IMR-90 (cell line): Measurements from ENCODE around the gene AUTS2. TPM values are rescaled to one million over a fixed set of nuclear protein-coding genes. Genes with fewer than 3 reads are reported as not detected.

Experiments used
- ATAC-seq: fragments of 200-7000 bp; cut with Tn5 transposase; 2 replicates; pipeline ENCODE4 v1.9.1; 2020; ENCODE audit warnings: low read depth, mild to moderate bottlenecking, moderate library complexity
- BruUV-seq: library from RNA; stranded (reverse); fragments of 400-500 nt; replicated peaks from 2 replicates; lab custom pipeline; 2021; lab: Mats Ljungman, UMichigan
- CTCF ChIA-PET: fragments of 300-600 bp; formaldehyde crosslinking; extraction: SDS; loops from one replicate; lab custom pipeline; 2021; ENCODE audit warnings: antibody characterized with exemption; lab: Yijun Ruan, JAX
- POLR2A ChIA-PET: fragments of 300-600 bp; sonication (Branson Sonifier 250); formaldehyde crosslinking; loops from one replicate; lab custom pipeline; 2022; ENCODE audit warnings: antibody characterized with exemption; ENCODE audit not compliant: unreplicated experiment; lab: Charles Lee
- DNase-seq: peaks from one replicate; pipeline ENCODE4 v3.0.0; 2013
- H2AFZ ChIP-seq: replicated peaks from 2 replicates; pipeline ENCODE3; 2013; ENCODE audit warnings: low read length, mild to moderate bottlenecking; ENCODE audit not compliant: poor library complexity
- H2AK5ac ChIP-seq: 2 replicates; pipeline ENCODE4 v1.6.1; 2013; ENCODE audit warnings: low read depth, low read length, inconsistent platforms
- H2AK9ac ChIP-seq: replicated peaks from 2 replicates; pipeline ENCODE3; 2013; ENCODE audit warnings: mild to moderate bottlenecking, low read depth, low read length, moderate library complexity; ENCODE audit not compliant: poor library complexity
- H2BK120ac ChIP-seq: 2 replicates; pipeline ENCODE4 v1.6.1; 2013; ENCODE audit warnings: low read depth, low read length, inconsistent platforms
- H2BK15ac ChIP-seq: 3 replicates; pipeline ENCODE4 v1.6.1; 2013; ENCODE audit warnings: low read depth, low read length, inconsistent platforms
- H2BK20ac ChIP-seq: 2 replicates; pipeline ENCODE4 v1.6.1; 2013; ENCODE audit warnings: low read depth, mild to moderate bottlenecking, inconsistent platforms, low read length, moderate library complexity
- H2BK5ac ChIP-seq: 2 replicates; pipeline ENCODE4 v1.6.1; 2013; ENCODE audit warnings: mild to moderate bottlenecking, low read depth, low read length, inconsistent platforms; ENCODE audit not compliant: poor library complexity, severe bottlenecking
- H3K14ac ChIP-seq: replicated peaks from 2 replicates; pipeline ENCODE4 v1.6.1; 2013; ENCODE audit warnings: low read depth, low read length, inconsistent platforms
- H3K18ac ChIP-seq: 2 replicates; pipeline ENCODE4 v1.6.1; 2013; ENCODE audit warnings: low read depth, low read length, control low read depth
- H3K23ac ChIP-seq: 2 replicates; pipeline ENCODE4 v1.6.1; 2013; ENCODE audit warnings: low read depth, low read length, inconsistent platforms
- H3K27ac ChIP-seq: 2 replicates; pipeline ENCODE4 v1.5.1; 2013; ENCODE audit warnings: mild to moderate bottlenecking, control low read depth, low read length; ENCODE audit not compliant: insufficient read depth
- H3K27me3 ChIP-seq: 2 replicates; pipeline ENCODE4 v1.6.1; 2013; ENCODE audit warnings: low read length; ENCODE audit not compliant: control insufficient read depth, insufficient read depth
- H3K36me3 ChIP-seq: 2 replicates; pipeline ENCODE4 v1.6.1; 2013; ENCODE audit warnings: low read length, mixed read lengths; ENCODE audit not compliant: control insufficient read depth, insufficient read depth
- H3K4ac ChIP-seq: 2 replicates; pipeline ENCODE4 v1.6.1; 2013; ENCODE audit warnings: low read depth, low read length, inconsistent platforms
- H3K4me1 ChIP-seq: 2 replicates; pipeline ENCODE4 v1.6.1; 2013; ENCODE audit warnings: low read length, mixed read lengths; ENCODE audit not compliant: control insufficient read depth, insufficient read depth
- H3K4me2 ChIP-seq: 2 replicates; pipeline ENCODE4 v1.6.1; 2013; ENCODE audit warnings: low read depth, mild to moderate bottlenecking, control low read depth, low read length, moderate library complexity
- H3K4me3 ChIP-seq: 2 replicates; pipeline ENCODE4 v1.5.1; 2013; ENCODE audit warnings: low read depth, mild to moderate bottlenecking, control low read depth, low read length, moderate library complexity; ENCODE audit not compliant: insufficient read depth
- H3K56ac ChIP-seq: 2 replicates; pipeline ENCODE4 v1.6.1; 2013; ENCODE audit warnings: low read length, inconsistent platforms; ENCODE audit not compliant: insufficient read depth; ENCODE audit errors: extremely low read depth
- H3K79me1 ChIP-seq, 2 experiments: 2 replicates each; pipeline ENCODE4 v1.6.1; 2013; ENCODE audit warnings: low read length in 2 of 2, inconsistent platforms in 1 of 2, low read depth in 1 of 2
- H3K9ac ChIP-seq: 2 replicates; pipeline ENCODE4 v1.6.1; 2013; ENCODE audit warnings: low read depth, low read length, control low read depth
- H3K9me1 ChIP-seq: 2 replicates; pipeline ENCODE4 v1.6.1; 2013; ENCODE audit warnings: low read length, inconsistent platforms; ENCODE audit not compliant: insufficient read depth
- H3K9me3 ChIP-seq: 2 replicates; pipeline ENCODE4 v1.6.1; 2013; ENCODE audit warnings: low read length; ENCODE audit not compliant: control insufficient read depth, insufficient read depth
- H4K20me1 ChIP-seq: 2 replicates; pipeline ENCODE4 v1.6.1; 2013; ENCODE audit warnings: low read length, inconsistent platforms; ENCODE audit not compliant: insufficient read depth
- H4K5ac ChIP-seq: 2 replicates; pipeline ENCODE4 v1.6.1; 2013; ENCODE audit warnings: mild to moderate bottlenecking, low read depth, low read length, control low read depth
- H4K8ac ChIP-seq, 2 experiments: 2 replicates each; pipeline ENCODE4 v1.6.1; 2013; ENCODE audit warnings: low read depth in 2 of 2, low read length in 2 of 2, control low read depth in 1 of 2, inconsistent platforms in 1 of 2
- H4K91ac ChIP-seq: 2 replicates; pipeline ENCODE4 v1.6.1; 2013; ENCODE audit warnings: low read depth, low read length, inconsistent platforms; ENCODE audit not compliant: insufficient read depth
- BHLHE40 ChIP-seq: fragments of 150-350 bp; IDR thresholded peaks from 2 replicates; pipeline ENCODE4 v1.6.1; 2016; ENCODE audit warnings: mild to moderate bottlenecking, low read depth, low read length
- CEBPB ChIP-seq: IDR thresholded peaks from 2 replicates; pipeline ENCODE4 v1.6.1; 2012; ENCODE audit warnings: low read depth, low read length, improper control_type of control experiment
- CHD1 ChIP-seq: IDR thresholded peaks from 2 replicates; pipeline ENCODE4 v1.6.1; 2012; ENCODE audit warnings: low read depth, low read length, improper control_type of control experiment
- FOS ChIP-seq: fragments of 150-350 bp; IDR thresholded peaks from 2 replicates; pipeline ENCODE4 v1.6.1; 2016; ENCODE audit warnings: low read depth, low read length
- MAFK ChIP-seq: IDR thresholded peaks from 2 replicates; pipeline ENCODE4 v1.6.1; 2012; ENCODE audit warnings: low read depth, low read length, improper control_type of control experiment
- MAZ ChIP-seq: IDR thresholded peaks from 2 replicates; pipeline ENCODE4 v1.6.1; 2012; ENCODE audit warnings: low read depth, mild to moderate bottlenecking, low read length, improper control_type of control experiment, moderate library complexity, borderline replicate concordance
- MXI1 ChIP-seq: IDR thresholded peaks from 2 replicates; pipeline ENCODE4 v1.6.1; 2012; ENCODE audit warnings: low read depth, mild to moderate bottlenecking, low read length, moderate library complexity, borderline replicate concordance
- NFE2L2 ChIP-seq: fragments of 150-350 bp; IDR thresholded peaks from 2 replicates; pipeline ENCODE4 v1.6.1; 2016; ENCODE audit warnings: low read depth, mild to moderate bottlenecking, low read length
- POLR2A ChIP-seq: IDR thresholded peaks from 2 replicates; pipeline ENCODE4 v1.6.1; 2012; ENCODE audit warnings: mild to moderate bottlenecking, low read depth, low read length
- RAD21 ChIP-seq: IDR thresholded peaks from 2 replicates; pipeline ENCODE4 v1.6.1; 2012; ENCODE audit warnings: low read length, improper control_type of control experiment
- RCOR1 ChIP-seq: IDR thresholded peaks from 2 replicates; pipeline ENCODE4 v1.6.1; 2012; ENCODE audit warnings: mild to moderate bottlenecking, low read length, improper control_type of control experiment; ENCODE audit not compliant: insufficient replicate concordance
- RFX5 ChIP-seq: IDR thresholded peaks from 2 replicates; pipeline ENCODE4 v1.8.0; 2012; ENCODE audit warnings: low read depth, mild to moderate bottlenecking, low read length, moderate library complexity
- SMC3 ChIP-seq: fragments of 150-350 bp; IDR thresholded peaks from 2 replicates; pipeline ENCODE4 v1.6.1; 2016; ENCODE audit warnings: low read depth, mild to moderate bottlenecking, antibody characterized with exemption, low read length, moderate library complexity
- WGBS, 2 experiments: methylation state at CpG; one replicate each; pipeline versions ENCODE4 v1.1.5 to v1.1.7; 2013; ENCODE audit warnings: missing lambda C conversion rate in 2 of 2; ENCODE audit not compliant: insufficient read length in 1 of 2; ENCODE audit errors: extremely low coverage in 2 of 2; 5-methylcytosine and 5-hydroxymethylcytosine counted together
- dilution Hi-C: fragments of 300-500 bp; cut with HindIII; formaldehyde crosslinking; loops from one replicate; pipeline ENCODE4 v1.14.3; 2018; ENCODE audit warnings: low sequenced_read_pairs; ENCODE audit not compliant: unreplicated experiment
- in situ Hi-C: fragments of 300-500 bp; cut with MboI; formaldehyde crosslinking; loops from 3 replicates; pipeline ENCODE4 v1.14.3; 2019; ENCODE audit warnings: low sequenced_read_pairs, inconsistent platforms, mixed read lengths
- intact Hi-C: fragments of 100-400 bp; cut with micrococcal nuclease; formaldehyde crosslinking; loops from 2 replicates; pipeline ENCODE4 v1.10.0; 2022
- polyA plus RNA-seq, 3 experiments: library from polyadenylated mRNA; depleted of rRNA; stranded (reverse); fragments of >200 nt; gene quantifications; 2 replicates each; pipeline ENCODE4 v1.2.3, GENCODE V29; 2012; ENCODE audit warnings: low replicate concordance in 1 of 3
- total RNA-seq: library from RNA; depleted of rRNA; stranded (reverse); fragments of >200 nt; gene quantifications from 2 replicates; pipeline ENCODE4 v1.2.3, GENCODE V29; 2012
- TF ChIP-seq, protein P1 (sequence below): fragments of 150-350 bp; IDR thresholded peaks from 2 replicates; pipeline ENCODE4 v1.6.1; 2017; ENCODE audit warnings: mild to moderate bottlenecking, antibody characterized with exemption, low read length, low read depth
- TF ChIP-seq, protein P2 (sequence below): fragments of 150-350 bp; IDR thresholded peaks from 2 replicates; pipeline ENCODE4 v1.6.1; 2016; ENCODE audit warnings: low read depth, mild to moderate bottlenecking, low read length, moderate library complexity, borderline replicate concordance
- TF ChIP-seq, protein P3 (sequence below): conservative IDR thresholded peaks from 2 replicates; pipeline ENCODE4 v1.5.1; 2012; ENCODE audit warnings: mild to moderate bottlenecking, low read depth, low read length, improper control_type of control experiment

AUTS2 gene
- total and polyA plus RNA-seq, 2 of the 4 experiments (the other 2 are of a cell fraction): 0.90 to 3.0 TPM

DNA sequence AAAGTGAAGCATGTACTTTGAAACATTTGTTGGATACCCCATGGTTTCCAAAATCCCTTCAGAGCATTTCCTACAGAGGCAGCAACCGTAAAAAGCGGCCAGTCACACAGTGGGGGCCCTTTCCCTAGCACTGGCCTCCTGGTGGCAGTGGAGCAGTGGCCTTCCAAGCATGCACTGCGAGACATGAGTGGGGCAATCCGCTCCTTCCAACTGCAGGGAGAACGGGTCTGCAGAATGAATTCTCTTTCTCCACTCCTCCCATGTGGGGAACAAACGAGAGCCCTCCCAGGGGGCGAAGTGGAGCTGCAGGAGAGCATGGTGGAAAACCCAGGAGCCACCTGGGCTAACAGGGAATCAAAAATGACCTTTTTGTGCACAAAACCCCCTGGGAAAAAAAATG lies 990.7 kb downstream of the AUTS2 start:
- 60% methylated on average over 1 of the region's 7 CpGs; no CpG with 5 or more reads in 1 of the 2 experiments for WGBS, 2 experiments
- TF ChIP-seq RFX5 (no peak), CHD1 (no peak), NFE2L2 (no peak), POLR2A (no peak), RAD21 (no peak), RCOR1 (no peak), MXI1 (no peak), SMC3 (no peak), MAZ (no peak), FOS (no peak), BHLHE40 (no peak), MAFK (no peak), CEBPB (no peak)
- TF ChIP-seq, protein P1, sequence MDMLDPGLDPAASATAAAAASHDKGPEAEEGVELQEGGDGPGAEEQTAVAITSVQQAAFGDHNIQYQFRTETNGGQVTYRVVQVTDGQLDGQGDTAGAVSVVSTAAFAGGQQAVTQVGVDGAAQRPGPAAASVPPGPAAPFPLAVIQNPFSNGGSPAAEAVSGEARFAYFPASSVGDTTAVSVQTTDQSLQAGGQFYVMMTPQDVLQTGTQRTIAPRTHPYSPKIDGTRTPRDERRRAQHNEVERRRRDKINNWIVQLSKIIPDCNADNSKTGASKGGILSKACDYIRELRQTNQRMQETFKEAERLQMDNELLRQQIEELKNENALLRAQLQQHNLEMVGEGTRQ: no peak
- TF ChIP-seq, protein P2, sequence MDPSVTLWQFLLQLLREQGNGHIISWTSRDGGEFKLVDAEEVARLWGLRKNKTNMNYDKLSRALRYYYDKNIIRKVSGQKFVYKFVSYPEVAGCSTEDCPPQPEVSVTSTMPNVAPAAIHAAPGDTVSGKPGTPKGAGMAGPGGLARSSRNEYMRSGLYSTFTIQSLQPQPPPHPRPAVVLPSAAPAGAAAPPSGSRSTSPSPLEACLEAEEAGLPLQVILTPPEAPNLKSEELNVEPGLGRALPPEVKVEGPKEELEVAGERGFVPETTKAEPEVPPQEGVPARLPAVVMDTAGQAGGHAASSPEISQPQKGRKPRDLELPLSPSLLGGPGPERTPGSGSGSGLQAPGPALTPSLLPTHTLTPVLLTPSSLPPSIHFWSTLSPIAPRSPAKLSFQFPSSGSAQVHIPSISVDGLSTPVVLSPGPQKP: no peak
- TF ChIP-seq, protein P3, sequence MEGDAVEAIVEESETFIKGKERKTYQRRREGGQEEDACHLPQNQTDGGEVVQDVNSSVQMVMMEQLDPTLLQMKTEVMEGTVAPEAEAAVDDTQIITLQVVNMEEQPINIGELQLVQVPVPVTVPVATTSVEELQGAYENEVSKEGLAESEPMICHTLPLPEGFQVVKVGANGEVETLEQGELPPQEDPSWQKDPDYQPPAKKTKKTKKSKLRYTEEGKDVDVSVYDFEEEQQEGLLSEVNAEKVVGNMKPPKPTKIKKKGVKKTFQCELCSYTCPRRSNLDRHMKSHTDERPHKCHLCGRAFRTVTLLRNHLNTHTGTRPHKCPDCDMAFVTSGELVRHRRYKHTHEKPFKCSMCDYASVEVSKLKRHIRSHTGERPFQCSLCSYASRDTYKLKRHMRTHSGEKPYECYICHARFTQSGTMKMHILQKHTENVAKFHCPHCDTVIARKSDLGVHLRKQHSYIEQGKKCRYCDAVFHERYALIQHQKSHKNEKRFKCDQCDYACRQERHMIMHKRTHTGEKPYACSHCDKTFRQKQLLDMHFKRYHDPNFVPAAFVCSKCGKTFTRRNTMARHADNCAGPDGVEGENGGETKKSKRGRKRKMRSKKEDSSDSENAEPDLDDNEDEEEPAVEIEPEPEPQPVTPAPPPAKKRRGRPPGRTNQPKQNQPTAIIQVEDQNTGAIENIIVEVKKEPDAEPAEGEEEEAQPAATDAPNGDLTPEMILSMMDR: no peak
- Histone ChIP-seq H3K56ac (no peak overlapping the region), H3K27ac (no peak overlapping the region), H2BK20ac (no peak overlapping the region), H4K8ac (no peak overlapping the region), H4K5ac (no peak overlapping the region), H3K36me3 (no peaks in the 10 kb centered on the region), H3K23ac (no peak overlapping the region), H2AK9ac (no peak overlapping the region), H3K4me3 (no peak overlapping the region), H4K91ac (no peak overlapping the region), H4K20me1 (no peaks in the 10 kb centered on the region), H2BK120ac (no peak overlapping the region), H3K9me3 (no peaks in the 10 kb centered on the region), H3K9ac (no peak overlapping the region), H3K27me3 (no peaks in the 10 kb centered on the region), H3K18ac (no peak overlapping the region), H3K4me1 (no peaks in the 10 kb centered on the region), H2BK5ac (no peak overlapping the region), H3K4me2 (no peak overlapping the region), H2BK15ac (no peak overlapping the region), H3K4ac (no peak overlapping the region), H2AK5ac (no peak overlapping the region), H2AFZ (no peak overlapping the region), H3K14ac (no peak overlapping the region), H3K79me1 (no peaks in the 10 kb centered on the region), H3K9me1 (no peaks in the 10 kb centered on the region)
- ChIA-PET POLR2A (no interaction called here), CTCF (no interaction called here)
- DNase-seq (no peak), ATAC-seq (no peak)
- in situ Hi-C loops: no loop called here
- no TSS peak for BruUV-seq
- dilution Hi-C loops: no loop called here
- intact Hi-C loops: no loop called here
